HG03135 (cell line): Measurements from ENCODE around the gene SYNJ1.
A peak's percentile ranks its signal among the peaks of the same experiment; 100 is the strongest.

ENCODE experiments used
- ATAC-seq: cut with Tn5 transposase; IDR thresholded peaks from one replicate; pipeline ENCODE4 v1.9.1; 2021; ENCODE audit warnings: mild to moderate bottlenecking, moderate library complexity; ENCODE audit not compliant: unreplicated experiment

Gene SYNJ1

GRCh38 chr21:32735524-32735923 is 7.7 kb upstream of the SYNJ1 start:
- ATAC-seq, result no peak

GRCh38 chr21:32733990-32734613 is 6.3 kb upstream of the SYNJ1 start:
- no peak for ATAC-seq

DNA sequence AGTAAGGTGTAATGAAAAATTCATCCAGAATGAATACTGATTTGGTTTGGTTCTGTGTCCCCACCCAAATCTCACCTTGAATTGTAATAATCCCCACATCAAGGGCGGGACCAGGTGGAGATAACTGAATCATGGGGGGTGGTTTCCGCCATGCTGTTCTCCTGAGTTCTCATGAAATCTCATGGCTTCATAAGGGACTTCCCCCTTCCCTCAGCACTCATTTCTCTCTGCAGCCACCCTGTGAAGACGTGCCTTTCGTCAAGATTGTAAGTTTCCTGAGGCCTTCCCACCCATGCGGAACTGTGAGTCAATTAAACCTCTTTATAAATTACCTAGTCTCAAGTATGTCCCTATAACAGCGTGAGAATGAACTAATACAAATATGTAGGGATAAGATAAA is 5.5 kb upstream of the SYNJ1 start:
- no peak for ATAC-seq

GRCh38 chr21:32732544-32732943 is 4.7 kb upstream of the SYNJ1 start:
- ATAC-seq, result no peak

GRCh38 chr21:32728848-32729247 is 1.0 kb upstream of the SYNJ1 start:
- ATAC-seq, result no peak

DNA sequence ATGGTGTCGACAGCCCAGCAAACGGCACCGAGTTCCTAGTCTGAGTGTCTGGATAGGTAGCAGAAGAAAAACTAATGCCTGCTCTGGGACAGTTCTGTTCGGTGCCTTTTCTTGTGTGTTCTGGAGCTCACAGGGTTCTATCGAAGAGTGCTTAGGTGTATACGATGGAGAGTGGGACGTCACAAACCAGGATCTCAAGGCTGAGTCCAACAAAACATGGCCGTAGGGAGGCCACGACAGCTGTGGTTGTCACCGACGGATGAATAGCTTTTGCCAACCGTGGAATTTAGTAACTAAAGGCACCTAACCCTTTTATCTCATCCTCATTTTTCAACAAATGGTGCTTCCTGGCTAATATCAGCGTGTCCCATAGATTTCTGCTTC is 635 bp upstream of the SYNJ1 start:
- ATAC-seq, result no peak

DNA sequence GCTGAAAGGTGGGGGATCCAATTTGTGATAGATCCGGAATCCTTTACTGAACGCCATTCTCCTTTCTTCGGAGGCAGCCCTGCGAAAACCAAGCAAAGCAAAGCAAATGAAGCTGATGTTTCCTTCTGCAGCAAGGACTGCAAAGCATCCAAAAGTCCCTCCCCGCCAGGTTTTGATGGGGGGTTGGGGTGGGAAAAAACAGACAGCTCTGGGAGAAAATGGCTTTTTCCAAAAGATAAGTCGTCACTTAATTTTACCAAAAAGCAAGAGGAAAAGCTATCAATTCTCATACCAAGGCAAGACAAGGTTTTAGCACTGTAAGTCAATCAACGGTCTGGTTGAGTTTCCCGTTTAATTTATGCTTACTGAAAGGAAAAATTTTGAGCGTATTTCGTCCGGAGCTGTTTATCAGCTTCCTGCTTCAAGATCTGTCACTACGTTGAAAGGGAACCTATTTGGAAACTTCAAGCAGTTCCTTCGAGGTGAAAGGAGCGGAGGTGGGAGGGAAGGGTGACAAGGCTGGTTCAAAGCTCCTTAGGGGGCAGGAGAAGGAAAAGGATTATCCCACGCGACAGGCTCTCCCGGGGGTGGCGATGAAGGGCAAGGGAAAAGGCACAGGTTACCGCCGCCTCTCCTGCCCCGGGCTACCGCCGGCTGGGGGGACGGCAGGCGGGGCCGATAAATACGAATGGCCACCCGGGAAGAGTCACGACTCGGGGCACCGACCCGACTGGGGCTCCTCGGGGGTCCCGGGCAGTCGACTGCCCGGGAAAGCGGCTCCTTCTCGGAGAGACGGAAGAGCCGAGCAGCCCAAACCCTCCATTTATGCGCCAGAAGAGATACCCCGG is 750 bp downstream of the SYNJ1 start:
- peak; percentile 21 for ATAC-seq

- no peak for ATAC-seq
Measured at GRCh38 chr21:32719085-32719484, 8.7 kb downstream of the SYNJ1 start.

- ATAC-seq, result no peak
Measured at GRCh38 chr21:32717851-32718316, 9.9 kb downstream of the SYNJ1 start.

GRCh38 chr21:32716486-32716885 is 11.3 kb downstream of the SYNJ1 start:
- no peak for ATAC-seq

GRCh38 chr21:32713726-32714125 is 14.1 kb downstream of the SYNJ1 start:
- no peak for ATAC-seq

- ATAC-seq, result no peak
Measured at GRCh38 chr21:32712641-32713040, 15.2 kb downstream of the SYNJ1 start.

GRCh38 chr21:32712043-32712442 is 15.8 kb downstream of the SYNJ1 start:
- peak; percentile 98 for ATAC-seq

- ATAC-seq, result no peak
Measured at GRCh38 chr21:32710987-32711386, 16.8 kb downstream of the SYNJ1 start.

DNA sequence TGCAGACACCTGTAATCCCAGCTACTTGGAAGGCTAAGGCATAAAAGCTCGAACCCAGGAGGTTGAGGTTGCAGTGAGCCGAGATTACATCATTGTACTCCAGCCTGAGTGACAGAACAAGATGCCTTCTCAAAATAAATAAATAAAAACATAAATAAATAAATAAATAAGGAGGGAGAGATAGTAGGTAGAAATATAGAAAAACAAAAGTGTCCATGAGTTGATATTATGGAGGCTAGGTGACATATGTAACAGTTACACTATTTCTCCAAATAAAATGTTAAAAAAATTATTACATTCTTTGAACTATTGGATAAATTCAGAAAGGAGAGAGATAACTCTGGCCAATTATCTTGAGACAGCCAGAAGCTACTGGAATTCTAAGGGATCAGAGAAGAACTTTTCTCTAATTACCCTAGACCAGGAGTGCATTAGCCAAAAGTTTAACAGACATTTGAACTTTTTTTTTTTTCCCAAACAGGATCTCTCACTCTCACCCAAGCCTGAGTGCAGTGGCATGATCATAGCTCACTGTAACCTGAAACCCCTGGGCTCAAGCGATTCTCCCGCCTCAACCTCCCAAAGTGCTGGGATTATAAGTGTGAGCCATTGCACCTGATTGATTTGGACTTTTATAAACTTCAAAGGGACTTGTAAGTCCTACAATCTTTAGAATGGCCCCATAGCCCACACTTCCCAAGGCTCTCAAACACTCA is 17.6 kb downstream of the SYNJ1 start:
- no peak for ATAC-seq

GRCh38 chr21:32708069-32708468 is 19.7 kb downstream of the SYNJ1 start:
- ATAC-seq, result no peak

DNA sequence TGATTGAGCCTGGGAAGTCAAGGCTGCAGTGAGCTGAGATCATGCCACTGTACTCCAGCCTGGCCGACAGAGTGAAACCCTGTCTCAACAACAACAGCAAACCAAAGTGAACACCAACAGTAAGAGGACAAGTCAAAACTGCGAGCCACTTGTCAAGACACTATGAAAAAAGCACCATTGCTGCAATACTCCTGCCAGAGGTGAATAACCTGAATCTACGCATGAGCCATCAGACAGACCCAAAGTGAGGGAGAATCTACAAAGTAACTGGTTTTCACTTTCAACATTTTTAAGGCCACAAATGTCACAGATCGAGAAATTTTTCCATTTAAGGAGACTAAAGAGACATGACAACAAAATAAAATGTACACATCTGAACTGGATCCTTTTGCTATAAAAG is 21.9 kb downstream of the SYNJ1 start:
- ATAC-seq, result no peak

- ATAC-seq, result no peak
Measured at GRCh38 chr21:32705139-32705538, 22.7 kb downstream of the SYNJ1 start.

DNA sequence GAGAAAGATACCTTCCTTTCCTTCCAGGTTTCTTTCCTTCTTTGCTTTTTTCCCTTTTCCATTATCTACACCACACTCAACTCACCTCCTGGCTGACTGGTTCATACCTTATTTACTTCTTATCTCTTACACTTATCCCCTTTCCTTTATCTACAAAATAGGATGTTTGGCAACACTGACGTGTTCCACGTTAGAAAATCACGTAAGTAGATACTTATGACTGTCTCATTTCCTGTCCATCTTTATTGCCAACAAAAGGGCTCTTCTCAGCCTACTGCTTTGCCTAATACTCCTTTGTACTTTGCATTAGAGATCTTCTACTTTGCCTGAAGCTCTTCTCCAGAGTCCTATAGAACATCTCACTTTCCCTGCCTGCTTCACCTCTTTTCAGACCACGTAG is 25.1 kb downstream of the SYNJ1 start:
- ATAC-seq, result no peak

DNA sequence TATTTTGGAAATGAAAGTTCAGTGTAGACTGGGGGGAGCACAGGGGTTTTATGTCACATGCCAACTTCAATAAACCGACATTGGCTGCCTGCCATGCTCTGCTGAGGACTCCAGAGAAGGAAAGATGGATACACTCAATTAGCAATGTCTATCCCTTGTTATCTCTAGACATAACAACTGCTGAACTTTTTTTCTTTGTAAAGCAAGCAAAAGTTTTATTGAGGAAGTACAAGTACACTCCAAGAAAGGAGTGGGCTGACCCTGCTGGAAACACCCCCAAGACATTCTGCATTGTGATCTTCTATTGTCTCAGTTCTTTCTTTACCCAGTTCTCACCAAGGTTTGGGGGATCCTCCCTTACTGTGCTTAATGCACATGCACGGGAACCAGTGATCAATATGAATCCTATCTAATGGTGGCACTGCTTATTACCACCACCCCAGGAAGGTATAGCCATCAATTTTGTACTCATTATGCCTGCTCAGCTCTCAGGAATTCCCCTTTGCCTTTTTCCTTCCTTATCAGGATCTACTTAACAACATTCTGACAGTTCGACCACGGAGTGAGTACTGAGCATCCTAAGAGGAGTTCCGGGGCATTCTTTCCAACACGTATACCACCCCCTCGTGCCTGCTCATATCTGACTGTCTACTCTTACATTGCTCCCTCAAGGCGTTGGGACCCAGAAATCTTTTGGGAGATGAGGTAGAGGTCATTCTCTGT is 28.7 kb downstream of the SYNJ1 start:
- ATAC-seq, result no peak

DNA sequence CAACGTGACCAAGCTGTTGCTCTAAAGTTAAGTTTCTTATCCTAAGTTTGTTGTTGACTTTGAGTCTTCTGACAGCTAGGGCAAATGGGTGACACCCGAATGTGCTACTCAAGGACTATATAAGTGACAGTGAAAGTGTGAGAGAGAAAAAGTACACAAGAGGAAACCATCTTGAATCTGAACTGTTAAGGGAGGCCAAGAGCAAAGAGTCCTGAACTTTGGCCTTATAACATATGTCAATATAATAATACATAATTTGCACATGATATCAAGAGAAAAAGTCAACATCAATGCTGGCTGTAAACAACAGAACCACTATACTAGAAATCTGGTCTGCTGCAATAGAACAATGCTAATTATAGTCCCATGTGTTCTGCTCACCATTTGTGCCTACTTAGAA is 29.5 kb downstream of the SYNJ1 start:
- ATAC-seq, result no peak
